Retinal pigment epithelial cell (primary cell): Measurements from ENCODE around the gene DTD1.

ENCODE experiments used
- DNase-seq: peaks from one replicate; pipeline ENCODE4 v3.0.0-alpha.2; 2010; ENCODE audit warnings: low read depth
- H3K4me3 ChIP-seq: 2 replicates; pipeline ENCODE4 v1.5.1; 2011; ENCODE audit warnings: mild to moderate bottlenecking, low read length, control low read depth, moderate library complexity
- CTCF ChIP-seq: conservative IDR thresholded peaks from 2 replicates; pipeline ENCODE4 v1.5.1; 2011; ENCODE audit warnings: low read depth, low read length, control low read depth, inconsistent platforms

DTD1 gene

GRCh38 chr20:18739751-18740166 is 151.9 kb downstream of the DTD1 start:
- TF ChIP-seq CTCF, result no peak
- no peak for DNase-seq
- H3K4me3 ChIP-seq, result no peak overlapping the region

- no peak for TF ChIP-seq CTCF
- no peak for DNase-seq
- no peak overlapping the region for H3K4me3 ChIP-seq
Measured at GRCh38 chr20:18740726-18741125, 152.9 kb downstream of the DTD1 start.

DNA sequence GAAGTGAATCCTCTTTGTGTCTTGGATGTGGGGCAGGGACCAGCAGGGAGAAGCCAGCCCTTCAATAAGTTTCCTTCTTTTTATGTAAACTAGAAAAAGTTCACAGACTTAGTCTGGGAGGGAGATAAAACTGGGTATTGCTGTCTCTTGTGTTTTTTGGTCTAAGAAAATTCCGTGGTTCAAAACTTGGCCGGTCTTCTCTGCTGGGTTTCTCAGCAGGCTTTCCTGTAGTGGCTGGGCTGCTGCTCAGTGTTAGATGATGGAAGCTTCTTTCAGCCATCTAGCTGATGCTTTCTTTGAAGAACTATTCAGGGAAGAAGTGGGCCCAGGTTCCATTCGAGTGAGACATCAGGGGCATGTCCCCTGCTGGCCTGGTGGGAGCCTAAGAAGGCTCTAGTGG is 155.0 kb downstream of the DTD1 start:
- no peak for TF ChIP-seq CTCF
- DNase-seq, result no peak
- no peak overlapping the region for H3K4me3 ChIP-seq

GRCh38 chr20:18743665-18744440 is 156.0 kb downstream of the DTD1 start:
- no peak for TF ChIP-seq CTCF
- H3K4me3 ChIP-seq, result no peak overlapping the region
- no peak for DNase-seq

GRCh38 chr20:18747090-18747489 is 159.2 kb downstream of the DTD1 start:
- no peak for TF ChIP-seq CTCF
- H3K4me3 ChIP-seq, result no peak overlapping the region
- DNase-seq, result no peak

DNA sequence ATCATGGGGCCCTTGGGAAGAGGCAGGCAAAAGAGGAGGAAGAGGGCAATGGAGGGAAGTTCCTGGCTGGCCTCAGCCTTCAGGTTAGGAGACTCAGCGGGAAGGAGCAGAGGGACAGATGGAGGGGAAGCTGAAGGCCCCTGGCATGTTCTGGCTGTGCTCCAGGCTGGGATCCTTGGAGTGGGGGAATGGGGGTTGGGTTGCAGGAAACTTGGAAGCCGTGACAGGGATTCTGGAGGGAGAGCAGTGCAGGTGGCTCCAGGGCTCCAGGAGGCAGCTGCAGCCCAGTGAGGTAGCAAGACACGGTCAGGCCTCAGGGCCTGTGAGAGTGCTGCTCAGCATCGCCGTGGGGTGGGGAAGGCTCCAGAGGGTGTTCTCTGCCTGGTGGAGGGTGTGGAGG is 161.1 kb downstream of the DTD1 start:
- TF ChIP-seq CTCF, result no peak
- H3K4me3 ChIP-seq, result no peak overlapping the region
- DNase-seq, result no peak

- DNase-seq, result no peak
- H3K4me3 ChIP-seq, result no peak overlapping the region
Measured at GRCh38 chr20:18749528-18749927, 161.7 kb downstream of the DTD1 start.

More at GRCh38 chr20:18749528-18749927, 161.7 kb downstream of the DTD1 start:
- TF ChIP-seq CTCF, result no peak
